CD4-positive, alpha-beta T cell treated with Interferon alpha-2 for 1 hour (primary cell): ENCODE results near the gene ZNF208.
"Not testable (repeated sequence)": the region's sequence is repeated elsewhere in the genome, so short reads cannot be mapped to it uniquely, and the experiment has no call there.

Source experiments
- DNase-seq, 2 donors: peaks; one replicate each; pipeline ENCODE4 v3.0.0-alpha.2; 2020 to 2022

ZNF208 gene

DNA sequence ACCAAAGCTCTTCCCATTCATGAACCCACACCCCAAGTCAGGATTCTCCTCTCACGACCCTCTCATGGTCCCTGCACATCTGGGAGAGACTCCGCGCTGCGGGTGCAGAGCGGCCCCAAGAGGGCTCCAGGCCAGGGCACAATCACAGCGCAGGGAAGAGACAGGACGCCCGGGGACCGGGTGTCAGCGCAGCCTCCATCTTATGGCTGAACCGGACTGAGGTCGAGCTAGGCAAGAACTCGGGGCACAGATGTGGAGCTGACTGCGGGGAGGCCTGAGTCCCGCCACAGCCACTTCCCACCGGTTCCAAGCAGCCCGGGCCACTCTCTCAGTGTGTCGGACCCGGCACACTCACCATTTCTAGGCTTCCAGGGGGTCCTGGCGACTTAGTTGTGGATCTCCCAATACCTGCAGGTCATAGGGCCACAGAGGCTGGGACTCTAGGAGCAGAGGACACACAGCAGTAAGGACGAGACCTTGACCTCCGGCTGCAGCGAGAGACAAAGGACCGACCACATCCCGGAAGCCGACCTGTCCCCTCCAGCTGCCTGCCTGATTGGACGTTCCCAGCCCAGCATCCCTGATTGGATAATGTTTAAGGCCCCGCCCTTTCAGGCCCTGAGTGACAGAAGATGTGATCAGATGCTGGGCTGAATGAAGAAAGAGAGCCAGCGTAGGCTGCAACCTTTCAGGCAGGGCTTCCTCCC lies at the start of gene ZNF208:
Gene ZNF208, minus strand, starts transcription at position 507 of the 707 bp plus-strand sequence. Its CDS starts 149 bp downstream, at position 358.
- peak; percentile 16 to 63 for DNase-seq

DNA sequence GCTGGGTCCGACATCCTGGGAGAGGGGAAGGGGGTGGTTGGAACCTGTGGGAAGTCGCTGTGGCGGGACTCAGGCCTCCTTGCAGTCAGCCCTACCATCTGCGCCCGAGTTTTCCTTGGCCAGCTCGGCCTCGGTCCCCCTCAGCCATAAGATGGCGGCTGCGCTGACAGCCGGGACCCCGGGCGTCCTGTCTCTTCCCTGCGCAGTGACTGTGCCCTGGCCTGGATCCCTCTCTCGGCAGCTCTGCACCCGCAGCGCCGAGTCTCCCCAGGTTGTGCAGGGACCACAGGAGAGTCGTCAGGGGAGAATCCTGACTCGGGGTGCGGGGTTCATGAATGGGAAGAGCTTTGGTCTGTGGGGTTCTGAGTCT lies 41.9 kb upstream of the ZNF208 start:
- DNase-seq = no peak

DNA sequence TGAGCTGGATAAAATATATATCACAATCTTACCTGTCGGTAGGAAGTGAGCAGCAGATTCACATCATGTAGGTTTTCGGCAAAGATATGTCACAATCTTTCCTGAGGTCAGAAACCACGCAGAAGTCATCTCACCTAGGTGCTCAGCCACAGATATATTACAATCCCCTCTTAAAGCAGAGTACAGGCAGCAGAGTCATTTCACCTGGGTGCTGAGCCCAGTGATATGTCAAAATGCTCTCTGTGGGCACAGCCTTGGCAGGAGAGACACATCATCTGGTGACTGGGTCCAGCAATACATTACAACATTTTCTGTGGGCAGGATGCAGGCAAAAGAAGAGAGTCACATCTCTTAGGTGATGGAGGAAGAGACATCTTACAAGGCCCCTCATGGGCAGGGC lies 30.4 kb upstream of the ZNF208 start:
- not testable (repeated sequence) for DNase-seq

DNA sequence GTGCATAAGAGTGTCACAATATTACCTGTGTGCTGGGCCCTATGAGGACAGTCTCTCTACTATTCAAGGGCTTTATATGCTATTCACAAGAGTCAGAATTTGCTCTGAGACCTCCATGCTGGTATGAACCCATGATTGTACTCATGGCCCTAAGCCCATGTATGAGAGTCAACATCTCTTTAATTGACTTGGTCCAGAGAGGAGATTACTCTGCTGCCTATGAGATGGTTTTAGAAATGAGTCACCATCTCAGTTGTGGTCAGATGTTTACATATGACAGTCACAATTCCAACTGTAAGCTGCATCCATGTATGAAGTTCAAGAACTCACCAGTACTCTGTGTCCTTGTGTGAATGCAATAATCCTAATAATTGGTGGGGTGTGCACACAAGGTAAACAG lies 19.9 kb upstream of the ZNF208 start:
- DNase-seq = no peak

DNA sequence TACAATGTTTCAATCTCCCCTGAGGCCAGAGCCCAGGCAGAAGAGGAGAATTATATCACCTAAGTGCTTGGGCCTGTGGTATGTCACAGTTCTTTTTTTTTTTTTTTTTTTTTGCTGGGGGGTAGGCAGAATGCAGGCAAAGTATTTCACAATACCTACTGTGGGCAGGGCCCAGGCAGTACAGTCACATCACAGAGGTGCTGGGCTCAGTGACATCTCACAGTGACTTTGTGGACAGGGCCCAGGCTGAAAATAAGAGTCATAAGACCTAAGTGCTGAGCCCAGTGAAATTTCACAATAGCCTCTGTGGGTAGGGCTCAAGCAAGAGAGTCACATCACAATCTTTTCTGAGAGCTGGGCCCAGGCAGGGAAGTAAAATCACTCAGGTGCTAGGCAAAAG lies 15.9 kb upstream of the ZNF208 start:
- no peak for DNase-seq

DNA sequence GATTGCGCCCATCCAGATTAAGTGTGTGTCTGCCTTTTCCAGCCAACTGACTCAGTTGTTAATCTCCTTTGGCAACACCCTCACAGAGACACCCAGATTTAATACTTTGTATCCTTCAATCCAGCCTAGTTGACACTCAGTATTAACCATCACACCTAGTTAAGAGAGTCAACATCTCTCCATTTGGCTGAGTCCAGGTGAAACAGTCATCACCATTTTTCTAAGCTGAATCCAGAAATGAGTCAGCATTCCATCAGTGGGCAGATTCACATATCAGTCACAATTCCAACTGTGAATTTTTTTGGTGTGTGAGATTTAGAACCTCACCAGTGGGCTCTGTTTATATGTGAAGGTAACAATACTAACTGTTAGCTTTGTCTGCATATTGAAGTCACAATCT lies 14.8 kb upstream of the ZNF208 start:
- DNase-seq = not testable (repeated sequence)

DNA sequence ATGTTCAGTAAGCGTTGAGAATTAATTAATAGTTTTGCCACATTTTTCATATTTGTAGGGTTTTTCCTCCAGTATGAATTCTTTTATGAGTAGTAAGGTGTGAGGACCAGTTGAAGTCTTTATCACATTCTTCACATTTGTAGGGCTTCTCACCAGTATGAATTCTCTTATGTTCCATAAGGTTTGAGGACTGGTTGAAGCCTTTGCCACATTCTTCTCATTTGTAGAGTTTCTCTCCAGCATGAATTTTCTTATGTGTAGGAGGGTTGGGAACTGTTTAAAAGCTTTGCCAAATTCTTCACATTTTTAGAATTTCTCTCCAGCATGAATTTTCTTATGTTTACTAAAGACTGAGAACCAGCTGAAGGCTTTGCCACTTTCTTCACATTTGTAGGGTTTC lies 40.3 kb downstream of the ZNF208 start:
- DNase-seq = no peak

DNA sequence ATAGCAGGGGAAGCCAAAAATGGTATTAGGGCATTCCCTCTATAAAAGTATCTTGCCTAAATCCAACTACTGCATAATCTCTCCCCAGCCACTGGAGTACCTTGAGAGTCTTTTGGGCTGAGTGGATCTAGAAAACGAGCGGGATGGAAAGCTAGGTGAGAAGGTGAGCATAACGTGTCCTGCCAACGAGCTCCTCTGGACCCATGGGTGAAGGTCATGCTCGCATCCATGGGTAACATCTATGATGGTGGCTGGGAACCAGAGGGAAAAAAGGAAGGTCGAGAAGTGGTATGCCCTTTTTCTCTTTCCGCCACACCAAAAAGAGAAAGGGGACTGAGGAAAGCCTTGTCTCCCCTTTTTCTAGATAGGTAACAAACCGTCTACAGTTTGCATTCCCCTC lies 63.0 kb downstream of the ZNF208 start:
- no peak for DNase-seq

DNA sequence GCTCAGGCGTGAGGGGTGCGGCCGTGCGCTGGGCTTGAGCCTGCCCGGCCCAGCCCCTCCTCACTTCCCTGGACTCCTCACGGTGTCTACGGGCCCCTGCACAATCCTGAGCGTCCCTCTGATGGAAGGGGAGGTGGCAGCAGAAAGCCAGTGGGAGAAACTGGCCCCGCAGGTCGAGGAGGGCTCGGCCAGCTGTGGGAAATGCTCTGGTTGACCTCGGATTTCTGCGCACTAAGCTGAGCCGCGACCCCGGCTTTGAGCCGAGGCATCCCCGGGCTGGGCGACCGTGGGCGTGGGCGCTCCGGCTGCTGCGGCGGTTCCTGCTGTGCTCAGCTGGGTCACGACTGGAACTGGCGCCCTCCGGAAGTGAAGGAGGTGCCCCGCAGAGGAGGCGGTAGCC lies 70.1 kb downstream of the ZNF208 start:
- DNase-seq = no peak

DNA sequence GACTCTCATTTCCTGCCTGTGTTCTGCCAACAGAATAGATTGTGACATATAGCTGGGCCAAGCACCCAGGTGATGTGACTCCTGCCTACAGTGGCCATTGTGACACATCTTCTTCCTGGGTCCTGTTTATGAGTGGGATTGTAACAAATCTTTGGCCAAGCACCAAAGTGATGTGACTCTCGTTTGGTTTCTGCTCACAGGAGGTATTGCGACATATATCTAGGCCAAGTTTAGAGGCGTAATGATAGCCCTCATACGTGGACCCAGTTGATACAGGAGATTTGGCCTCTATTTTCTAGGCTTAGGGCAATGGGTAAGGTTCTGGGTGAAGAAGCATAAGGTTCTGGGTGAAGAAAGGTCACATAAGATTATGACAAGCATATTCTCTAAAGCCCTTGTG lies 76.2 kb downstream of the ZNF208 start:
- DNase-seq = no peak

DNA sequence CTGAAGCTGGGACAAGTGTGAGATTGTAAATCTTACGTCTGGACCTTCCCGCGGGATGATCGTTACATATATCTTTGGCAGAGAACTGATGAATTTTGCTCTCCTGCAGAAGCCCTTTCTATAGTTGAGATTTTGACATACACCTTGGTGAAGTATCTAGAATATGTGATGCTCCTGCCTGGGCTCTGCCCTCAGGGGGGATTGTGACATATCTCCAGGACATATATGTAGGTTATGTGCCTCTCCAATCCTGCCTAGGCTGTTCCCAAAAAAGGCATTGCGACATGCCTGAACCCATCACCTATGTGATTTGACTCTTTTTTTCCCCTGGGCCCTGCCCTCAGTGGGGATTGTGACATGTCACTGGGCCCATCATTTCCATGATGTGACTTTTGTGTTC lies 76.6 kb downstream of the ZNF208 start:
- DNase-seq = no peak

DNA sequence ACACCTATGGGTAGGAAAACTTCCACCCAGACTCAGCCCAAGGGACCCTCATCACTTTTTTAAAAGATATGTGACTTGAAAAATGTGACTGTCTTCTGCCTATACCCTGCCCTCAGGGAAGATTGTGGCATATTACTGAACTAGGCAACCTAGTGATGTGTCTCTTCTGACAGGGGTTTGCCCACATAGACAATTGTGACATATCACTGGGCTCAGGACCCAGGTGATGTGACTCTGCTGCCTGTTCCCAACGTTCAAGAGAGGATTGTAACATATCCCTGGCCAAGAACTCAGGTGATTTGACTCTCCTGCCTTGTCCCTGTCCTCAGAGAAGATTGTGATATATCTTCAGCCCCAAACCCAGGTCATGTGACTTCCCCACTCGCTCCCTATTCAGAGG lies 88.5 kb downstream of the ZNF208 start:
- no peak for DNase-seq

DNA sequence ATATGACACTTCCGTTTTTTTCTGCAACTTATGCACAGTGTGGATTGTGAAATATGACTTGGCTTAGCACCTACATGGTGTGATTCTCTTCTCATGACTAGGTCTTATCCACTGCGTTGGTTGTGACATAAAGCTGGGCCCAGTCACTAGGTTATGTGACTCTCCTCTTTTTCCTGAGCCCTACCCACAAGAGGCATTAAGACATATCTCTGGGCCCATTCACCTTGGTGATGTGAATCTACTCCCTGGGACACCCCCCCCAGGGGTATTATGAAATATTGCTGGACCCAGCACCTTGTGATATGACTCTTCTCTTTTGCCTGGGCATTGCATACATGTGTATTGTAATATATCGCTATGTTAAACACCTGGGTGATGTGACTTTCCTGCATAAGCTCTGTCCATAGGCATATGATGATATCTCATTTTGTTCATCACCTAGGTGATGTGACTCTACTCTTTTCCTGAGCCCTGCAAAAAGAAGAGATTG lies 89.0 kb downstream of the ZNF208 start:
- DNase-seq = no peak

DNA sequence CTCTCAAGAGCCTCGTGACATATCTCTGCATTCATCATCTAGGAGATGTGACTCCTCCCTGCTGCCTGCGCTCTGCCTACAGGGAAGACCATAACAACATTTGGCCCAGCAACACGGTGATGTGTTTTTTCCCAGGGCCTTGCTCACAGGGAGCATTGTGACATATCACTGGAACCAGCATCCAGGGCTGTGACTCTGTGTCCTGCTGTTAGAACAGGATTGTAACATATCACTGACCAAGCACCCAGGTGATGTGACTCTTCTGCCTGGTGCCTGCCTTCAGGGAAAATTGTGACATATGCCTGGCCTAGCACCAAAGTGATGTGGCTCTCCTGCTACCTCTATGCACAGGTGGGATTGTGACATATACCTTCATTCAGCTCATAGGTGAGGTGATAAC lies 95.3 kb downstream of the ZNF208 start:
- DNase-seq = no peak

DNA sequence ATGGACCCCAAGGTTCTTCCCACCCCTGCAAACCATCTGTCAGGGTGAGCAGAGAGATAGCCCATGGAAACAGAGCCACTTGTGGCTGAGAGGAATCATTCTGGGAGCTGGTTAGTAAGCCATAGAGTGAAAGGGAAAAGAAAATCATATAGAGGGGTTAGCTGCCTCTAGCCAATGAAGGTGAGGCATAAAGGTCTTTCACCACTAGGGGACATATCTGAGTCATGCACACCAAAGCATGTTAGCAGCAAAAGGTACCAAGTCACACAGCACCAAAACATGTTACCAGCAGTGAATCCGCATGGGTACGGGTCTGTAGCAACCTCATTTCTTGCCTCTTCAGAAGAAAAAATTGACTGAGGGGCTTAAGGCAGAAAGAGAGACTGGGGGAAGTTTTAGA lies 98.1 kb downstream of the ZNF208 start:
- DNase-seq = no peak

DNA sequence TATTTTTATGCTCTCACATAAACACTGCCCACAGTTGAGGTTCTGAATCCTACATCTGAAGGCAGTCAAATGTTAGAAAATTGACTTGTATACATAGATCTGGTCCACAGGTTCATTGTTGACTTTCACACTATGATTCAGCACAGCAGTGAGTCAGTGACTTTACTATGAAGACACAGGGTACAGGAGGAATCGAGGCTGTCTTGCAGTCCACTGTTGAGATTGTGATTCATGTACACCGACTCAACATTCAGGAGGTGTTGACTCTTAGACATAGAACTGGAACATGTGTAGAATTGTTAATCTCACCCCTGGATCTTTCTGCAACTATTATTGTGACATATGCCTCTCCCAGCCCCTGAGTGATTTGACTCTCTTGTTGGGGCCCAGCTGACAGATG lies 100.4 kb downstream of the ZNF208 start:
- no peak for DNase-seq

DNA sequence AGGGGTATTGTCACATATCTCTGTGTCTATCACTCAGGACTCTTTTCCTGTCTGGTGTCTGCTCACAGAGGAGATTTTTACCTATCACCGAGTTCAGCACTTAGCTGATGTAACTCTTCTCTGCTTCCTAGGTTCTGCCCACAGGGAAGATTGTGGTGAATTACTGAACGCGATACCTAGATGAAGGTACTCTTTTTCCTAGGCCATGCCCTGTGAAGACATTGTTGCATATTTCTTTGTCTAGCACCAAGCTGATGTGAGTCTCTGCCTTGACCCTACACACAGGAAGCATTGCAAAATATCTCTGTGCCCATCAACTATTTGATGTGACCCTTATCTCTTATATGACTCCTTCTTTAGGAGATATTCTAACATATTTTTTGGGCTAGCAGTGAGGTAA lies 102.7 kb downstream of the ZNF208 start:
- no peak for DNase-seq

DNA sequence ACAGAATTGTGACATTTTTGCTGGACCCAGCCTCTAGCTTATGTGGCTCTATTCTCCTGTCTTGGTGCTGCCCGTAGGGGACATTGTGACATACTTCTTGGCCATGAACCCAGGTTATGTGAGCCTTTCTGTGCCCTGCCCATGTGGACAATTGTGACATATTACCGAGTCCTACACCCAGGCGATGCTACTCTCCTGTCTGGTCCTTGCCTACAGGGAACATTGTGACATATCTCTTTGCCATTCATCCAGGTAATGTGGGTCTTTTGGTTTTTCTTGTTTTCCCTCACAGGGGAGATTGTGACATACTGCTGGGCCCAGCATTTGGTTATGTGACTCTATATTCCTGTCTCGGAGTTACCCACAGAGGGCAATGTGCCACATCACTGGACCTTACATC lies 103.2 kb downstream of the ZNF208 start:
- DNase-seq = no peak

DNA sequence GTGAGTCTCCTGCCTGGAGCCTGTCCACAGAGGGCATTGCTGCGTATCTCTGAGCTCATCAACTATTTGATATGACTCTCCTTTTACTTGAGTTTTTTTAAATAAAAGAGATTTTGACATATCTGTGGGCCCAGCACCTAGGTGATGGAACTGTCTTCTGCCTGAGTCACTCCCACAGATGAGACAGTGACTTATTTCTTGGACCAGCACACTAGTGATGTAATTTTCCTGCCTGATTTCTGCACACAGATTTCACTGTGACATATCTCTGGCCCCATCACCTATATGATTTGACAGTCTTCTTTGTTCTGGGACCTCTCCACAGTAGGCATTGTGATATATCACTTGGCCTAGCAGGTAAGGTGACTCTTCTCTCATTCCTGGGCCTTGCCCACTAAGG lies 108.2 kb downstream of the ZNF208 start:
- no peak for DNase-seq

DNA sequence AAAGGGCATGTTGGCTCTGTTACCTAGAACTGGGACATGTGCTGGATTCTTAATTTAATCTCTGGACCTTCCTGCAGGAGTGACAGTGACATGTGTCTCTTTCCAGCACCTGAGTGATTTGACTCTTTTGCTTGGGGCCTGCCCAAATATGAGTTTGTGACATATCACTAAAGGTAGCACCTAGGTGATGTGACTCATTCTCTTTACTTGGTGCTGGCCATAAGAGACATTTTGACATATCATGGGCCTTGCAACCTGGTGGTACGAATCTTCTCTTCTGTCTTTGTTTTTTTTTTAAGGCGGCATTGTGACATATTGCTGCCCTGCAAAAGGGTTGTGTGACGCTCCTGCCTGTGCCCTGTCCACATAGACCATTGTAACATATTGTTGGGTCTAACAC lies 108.9 kb downstream of the ZNF208 start:
- DNase-seq = no peak

DNA sequence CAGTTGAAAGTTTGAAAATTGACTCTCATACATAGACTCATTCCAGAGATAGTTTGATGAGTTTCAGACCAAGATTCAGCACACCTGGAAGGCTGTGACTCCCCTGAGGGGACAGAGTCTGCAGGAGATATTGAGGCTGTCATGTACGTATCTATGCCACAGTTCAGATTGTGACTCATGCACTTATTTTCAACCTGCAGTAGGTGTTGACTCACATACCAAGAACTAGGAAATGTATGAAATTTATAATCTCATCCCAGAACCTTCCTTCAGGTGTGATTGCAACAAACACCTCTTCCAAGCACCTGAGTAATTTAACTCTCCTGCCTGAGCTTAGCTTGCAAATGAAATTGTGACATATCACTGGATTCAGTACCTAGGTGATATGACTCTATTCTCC lies 110.3 kb downstream of the ZNF208 start:
- no peak for DNase-seq

DNA sequence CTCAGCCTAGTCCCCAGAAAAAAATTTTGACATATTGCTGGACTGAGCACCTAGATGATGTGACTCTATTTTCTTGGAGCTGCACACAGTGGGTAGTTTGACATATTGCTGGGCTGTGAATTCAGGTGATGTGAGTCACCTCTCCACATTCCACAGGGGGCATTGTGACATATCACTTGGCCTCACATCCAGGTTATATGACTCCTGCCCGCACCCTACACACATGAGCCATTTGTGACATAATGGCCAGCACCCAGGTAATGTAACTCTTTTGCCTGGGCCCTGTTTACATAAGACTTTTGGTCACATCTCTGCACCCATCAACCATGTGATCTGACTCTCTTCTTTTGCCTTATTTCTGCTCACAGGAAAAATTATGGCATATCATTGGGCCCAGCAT lies 119.7 kb downstream of the ZNF208 start:
- DNase-seq = no peak

DNA sequence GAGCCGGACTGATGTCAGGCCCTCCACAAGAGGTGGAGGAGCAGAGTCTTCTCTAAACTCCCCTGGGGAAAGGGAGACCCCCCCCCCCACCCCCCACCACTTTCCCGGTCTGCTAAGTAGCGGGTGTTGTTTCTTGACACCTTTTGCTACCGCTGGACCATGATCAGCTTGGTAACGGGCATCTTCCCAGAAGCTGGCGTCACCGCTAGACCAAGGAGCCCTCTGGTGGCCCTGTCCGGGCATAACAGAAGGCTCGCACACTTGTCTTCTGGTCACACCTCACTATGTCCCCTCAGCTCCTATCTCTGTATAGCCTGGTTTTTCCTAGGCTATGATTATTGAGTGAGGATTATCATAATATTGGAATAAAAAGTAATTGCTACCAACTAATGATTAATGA lies 120.7 kb downstream of the ZNF208 start:
- peak; percentile 5 to 36 for DNase-seq

DNA sequence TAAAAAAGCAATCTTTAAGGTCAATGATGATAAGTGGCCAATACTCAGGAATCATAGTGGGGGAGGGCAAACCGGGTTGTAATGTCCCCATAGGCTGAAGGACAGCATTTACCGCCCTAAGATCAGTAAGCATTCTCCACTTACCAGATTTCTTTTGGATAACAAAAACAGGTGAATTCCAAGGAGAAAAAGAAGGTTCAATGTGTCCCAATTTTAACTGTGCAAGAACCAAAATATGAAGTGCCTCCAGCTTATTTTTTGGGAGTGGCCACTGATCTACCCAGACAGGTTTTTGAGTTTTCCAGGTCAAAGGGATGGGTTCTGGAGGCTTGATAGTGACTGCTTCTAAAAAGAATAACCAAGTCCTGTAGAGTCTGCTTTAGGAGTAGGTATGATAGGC lies 125.2 kb downstream of the ZNF208 start:
- DNase-seq = not testable (repeated sequence)

DNA sequence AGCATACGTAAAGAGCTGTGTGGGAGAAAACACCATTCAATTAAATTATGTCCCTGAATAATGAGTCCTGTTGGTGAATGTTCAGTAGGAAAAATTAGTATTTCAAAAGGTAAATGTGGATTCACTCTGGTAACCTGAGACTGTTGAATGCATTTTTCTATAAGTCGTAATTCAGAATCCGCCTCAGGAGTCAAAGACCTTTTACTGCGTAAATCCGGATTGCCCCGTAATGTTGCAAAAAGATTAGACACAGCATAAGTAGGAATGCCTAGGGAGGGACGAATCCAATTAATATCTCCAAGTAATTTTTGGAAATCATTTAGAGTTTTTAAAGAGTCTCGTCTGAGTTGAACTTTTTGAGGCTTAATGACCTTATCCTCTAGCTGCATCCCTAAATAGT lies 126.0 kb downstream of the ZNF208 start:
- DNase-seq = not testable (repeated sequence)
